GM19239 (cell line): ENCODE data around the gene ZC3H12D.
"Not testable (repeated sequence)": the region's sequence is repeated elsewhere in the genome, so short reads cannot be mapped to it uniquely, and the experiment has no call there.

ENCODE experiments used
- DNase-seq: peaks from one replicate; pipeline ENCODE4 v3.0.0; 2011; ENCODE audit warnings: low spot score; ENCODE audit not compliant: insufficient read length
- FAIRE-seq: peaks from 2 replicates; lab custom pipeline; 2011; peaks lifted over from hg19 to GRCh38; lab: Jason Lieb, UNC

ZC3H12D gene

DNA sequence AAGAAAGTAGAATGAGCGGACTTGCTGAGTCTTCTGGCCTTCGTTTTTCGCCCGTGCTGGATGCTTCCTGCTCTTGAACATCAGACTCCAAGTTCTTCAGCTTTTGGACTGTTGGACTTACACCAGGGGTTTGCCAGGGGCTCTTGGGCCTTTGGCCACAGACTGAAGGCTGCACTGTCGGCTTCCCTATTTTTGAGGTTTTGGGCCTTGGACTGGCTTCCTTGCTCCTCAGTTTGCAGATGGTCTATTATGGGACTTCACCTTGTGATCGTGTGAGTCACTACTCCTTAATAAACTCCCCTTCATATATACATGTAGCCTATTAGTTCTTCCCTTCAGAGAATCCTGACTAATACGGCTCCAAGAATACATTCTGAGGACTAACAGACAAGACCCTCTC, 22.1 kb downstream of the ZC3H12D start:
- not testable (repeated sequence) for FAIRE-seq, DNase-seq

DNA sequence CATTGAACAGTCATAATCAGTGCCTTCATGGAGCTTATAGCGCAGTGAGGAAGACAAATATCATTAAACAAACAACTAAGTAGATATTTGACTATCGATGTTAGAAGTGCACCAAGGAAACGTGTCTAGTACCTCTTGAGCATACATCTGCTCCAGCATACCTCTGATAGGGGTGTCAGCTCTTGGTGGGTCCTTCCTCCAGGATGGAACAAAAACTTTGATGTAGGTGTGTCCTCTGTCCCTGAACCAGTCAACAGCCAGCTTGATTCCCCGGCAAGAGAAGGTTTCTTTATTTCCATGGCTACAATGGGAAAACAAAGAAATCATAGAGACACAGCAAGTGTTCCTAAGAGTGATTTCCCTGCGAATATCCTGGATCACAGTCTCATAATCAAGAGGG, 23.1 kb downstream of the ZC3H12D start:
- FAIRE-seq (no peak), DNase-seq (no peak)

DNA sequence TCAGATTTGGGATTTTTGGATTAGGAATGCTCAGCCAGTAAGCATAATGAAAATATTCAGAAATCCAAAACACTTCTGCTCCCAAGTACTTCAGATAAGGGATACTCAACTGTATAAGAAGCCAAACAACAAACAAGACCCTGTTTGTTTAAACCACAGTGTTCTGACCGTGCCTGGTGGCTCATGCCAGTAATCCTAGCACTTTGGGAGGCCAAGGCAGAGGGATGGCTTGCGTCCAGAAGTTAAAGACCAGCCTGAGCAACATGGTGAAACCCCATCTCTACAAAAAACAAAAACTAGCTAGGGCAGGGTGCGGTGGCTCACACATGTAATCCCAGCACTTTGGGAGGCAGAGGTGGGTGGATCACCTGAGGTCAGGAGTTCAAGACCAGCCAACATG, 24.6 kb downstream of the ZC3H12D start:
- DNase-seq, FAIRE-seq: not testable (repeated sequence)

DNA sequence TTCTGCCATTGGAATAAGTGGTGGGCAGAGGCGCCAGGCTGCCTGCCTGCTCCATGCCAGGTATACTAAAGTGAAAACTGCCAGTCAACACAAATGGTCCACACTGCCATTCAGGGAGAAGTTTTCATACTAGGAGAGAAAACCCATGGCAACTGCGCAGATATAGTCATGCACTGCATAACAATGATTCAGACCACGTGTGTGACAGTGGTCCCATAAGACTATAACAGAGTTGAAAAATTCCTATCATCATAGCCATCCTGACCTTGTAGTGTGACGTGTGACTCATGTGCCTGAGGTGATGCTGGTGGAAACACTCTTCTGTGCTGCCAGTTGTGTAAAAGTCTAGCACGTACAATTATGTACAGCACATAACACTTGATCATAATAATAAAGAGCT, 25.1 kb downstream of the ZC3H12D start:
- no peak for DNase-seq
- FAIRE-seq = no peak

DNA sequence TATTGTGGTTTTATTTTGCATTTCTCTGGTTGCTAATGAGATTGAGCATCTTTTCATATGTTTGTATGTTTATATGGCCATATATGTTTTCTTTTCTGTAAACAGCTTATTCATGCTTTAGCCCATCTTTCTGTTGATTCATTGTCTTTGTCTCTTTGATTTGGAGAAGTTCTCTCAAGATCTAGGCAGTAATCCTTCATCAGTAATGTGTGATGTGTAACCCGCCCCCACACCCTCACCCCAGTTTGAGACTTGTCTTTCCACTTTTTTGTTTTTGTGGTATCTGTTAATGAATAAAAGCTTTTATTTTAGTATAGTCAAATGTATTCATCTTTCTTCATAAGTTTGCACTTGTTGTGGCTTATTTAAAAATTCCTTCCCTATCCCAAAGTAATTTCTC, 26.0 kb downstream of the ZC3H12D start:
- DNase-seq (no peak), FAIRE-seq (no peak)

DNA sequence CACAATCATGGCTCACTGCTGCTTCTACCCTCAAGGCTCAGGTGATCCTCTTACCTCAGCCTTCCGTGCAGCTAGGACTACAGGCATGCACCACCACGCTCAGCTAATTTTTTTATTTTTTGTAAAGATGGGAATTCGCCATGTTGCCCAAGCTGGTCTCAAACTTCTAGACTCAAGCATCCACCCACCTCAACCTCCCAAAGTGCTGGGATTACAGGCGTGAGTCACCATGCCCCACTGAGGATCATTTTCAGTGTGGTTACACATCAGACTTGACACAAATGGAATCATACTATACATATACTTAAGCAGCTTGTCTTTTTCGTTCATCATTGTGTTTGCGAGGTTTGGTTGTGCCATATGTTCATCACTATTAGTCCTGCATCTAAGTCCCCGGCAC, 26.6 kb downstream of the ZC3H12D start:
- no peak for DNase-seq
- no peak for FAIRE-seq

DNA sequence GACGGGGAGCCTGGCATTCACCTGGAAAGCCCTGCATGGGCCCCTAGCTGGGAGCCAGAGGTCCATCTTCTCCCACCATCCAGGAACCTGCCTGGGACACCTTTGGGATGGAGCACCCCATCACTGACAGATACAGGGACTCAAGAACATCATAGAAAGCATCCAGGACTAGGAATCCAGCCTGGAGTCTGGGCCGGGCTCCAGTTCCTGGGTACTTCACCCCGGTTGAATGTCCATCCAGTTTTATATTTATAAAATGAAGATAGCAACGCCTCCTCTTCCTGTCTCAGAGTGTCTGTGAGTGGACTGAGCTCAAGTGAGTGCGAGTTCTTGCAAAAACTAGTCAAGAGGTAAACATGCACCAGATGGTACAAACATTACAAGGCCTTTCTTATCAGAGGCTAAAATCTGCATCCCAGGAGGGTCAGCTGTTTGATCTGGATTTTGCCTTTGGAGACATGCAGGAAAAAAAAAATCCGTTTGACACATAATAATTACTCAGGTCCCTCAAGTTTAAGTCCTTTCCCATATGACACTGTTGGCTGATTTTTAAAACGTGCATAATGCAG, 27.4 kb downstream of the ZC3H12D start:
- DNase-seq (no peak), FAIRE-seq (no peak)

DNA sequence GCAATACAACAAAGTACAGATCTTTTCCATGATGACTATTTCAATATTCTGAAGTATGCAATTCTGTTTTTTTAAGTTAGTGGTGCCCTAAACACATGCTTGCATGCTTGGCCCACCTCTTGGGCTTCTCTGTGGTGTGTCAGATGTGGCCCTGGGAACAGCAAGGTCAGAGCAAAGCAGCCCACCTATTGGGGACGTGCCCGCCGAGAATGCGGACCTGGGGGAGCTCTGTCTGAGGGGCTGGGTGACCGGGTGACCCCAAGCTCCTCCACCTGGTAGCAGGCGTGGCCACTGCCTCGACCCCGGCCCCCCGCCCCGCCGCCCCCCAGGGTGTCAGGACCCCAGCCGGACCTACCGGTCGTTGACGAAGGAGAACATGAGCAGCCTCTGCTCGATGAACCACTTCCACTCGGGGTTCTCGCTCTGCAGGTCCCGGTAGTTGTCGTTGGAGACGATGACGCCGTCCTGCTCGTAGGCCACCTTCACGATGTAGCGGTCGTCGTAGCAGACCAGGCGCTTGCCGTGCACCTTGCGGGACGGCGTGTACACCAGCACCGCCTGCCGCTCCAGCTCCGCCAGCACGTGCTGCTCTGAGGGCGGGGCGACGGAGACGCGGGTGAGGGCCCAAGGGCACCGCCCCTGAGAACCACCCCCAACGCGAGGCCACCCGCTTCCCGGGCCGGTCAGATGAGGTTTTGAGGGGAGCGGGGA, 28.3 kb downstream of the ZC3H12D start:
- FAIRE-seq (no peak), DNase-seq (no peak)

DNA sequence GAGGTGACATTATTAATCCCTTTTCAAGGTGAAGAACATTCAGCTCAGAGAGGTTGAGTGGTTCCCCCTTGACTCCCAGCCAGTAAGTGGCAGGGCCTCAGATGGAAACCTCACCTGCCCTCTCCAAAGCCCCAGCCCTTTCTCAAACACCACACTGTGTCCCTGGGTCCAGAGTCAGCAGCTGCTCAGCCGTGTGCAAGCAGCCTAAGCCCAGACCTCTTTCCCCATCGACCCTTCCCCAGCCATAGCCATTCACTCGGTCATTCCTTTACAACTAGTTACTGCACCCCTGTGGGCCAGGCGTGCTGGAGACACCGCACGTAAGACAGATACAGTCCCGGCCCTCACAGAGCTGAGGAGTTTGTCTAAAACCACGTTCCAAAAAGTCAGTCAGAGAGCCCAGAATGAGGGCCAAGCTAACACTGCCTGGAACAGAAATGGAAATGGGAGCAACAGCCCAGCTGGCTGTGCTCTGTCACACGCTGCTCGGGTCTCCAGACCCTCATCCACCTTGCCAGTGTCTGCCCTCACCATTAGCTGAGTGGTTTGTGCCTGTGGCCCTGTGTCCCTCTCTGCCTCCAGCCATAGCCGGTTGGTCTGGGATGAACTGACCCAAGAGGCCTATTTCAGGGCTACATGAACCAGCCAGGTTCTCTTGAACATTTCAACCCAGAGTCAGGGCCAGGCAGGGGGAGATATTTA, 29.6 kb downstream of the ZC3H12D start:
- DNase-seq = no peak
- no peak for FAIRE-seq

DNA sequence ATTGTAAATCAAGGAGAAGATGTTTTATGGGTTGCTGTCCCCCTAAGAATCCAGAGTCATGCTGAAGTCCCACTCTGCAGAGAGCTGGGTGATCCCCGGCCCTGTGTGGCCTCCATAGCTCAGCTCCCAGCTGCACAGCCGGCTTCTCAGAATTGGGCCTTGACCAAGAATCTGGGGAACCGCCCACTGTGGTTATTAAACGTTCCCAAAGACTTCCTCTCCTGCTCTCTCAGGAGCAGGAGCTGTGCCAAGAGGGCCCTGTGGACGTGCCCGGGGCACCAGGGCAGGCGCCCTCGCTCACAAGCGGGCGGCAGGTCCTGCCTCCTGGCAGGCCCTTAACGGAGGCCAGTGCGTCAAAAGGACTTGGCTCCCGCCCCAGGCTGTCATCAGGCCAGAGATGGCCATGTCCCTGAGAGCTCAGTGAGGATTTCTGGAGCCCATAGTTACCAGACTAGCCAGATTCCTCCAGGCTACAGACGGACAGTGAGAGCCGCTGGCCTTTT, 30.4 kb downstream of the ZC3H12D start:
- FAIRE-seq (no peak), DNase-seq (no peak)

DNA sequence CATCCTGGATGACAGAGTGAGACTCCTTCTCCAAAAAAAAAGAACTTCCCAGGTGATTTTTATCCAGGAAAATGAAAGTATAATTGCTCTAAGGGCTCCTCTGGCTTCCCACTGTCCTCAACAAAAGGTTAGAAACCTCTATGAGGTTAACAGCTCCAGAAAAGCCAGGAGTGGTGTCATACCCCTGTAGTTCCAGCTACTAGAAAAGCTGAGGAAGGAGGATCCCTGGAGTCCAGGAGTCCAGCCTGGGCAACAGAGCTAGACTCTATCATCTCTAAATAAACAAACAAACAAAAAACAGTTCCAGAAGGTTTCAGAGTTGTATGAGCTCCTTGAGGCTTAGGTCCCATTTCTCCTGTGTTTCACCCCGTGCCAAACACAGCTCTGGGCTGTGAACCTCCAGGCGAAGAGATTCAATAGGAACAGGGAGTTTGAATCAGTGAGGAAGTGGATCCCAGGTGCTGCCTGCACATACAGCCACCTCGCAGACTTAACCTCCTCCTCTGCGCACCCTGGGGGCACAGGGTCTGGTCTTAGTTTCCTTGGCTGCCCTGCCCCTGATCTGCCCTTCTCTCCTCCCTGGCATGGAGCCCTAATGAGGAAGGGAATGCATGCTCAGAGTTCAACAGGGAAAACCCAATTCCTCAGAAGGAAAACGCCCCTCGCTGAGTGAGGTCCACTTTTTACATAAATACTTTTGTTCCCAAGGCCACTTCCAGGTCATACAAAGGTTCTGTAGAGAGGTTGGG, 31.0 kb downstream of the ZC3H12D start:
- DNase-seq (no peak), FAIRE-seq (no peak)

DNA sequence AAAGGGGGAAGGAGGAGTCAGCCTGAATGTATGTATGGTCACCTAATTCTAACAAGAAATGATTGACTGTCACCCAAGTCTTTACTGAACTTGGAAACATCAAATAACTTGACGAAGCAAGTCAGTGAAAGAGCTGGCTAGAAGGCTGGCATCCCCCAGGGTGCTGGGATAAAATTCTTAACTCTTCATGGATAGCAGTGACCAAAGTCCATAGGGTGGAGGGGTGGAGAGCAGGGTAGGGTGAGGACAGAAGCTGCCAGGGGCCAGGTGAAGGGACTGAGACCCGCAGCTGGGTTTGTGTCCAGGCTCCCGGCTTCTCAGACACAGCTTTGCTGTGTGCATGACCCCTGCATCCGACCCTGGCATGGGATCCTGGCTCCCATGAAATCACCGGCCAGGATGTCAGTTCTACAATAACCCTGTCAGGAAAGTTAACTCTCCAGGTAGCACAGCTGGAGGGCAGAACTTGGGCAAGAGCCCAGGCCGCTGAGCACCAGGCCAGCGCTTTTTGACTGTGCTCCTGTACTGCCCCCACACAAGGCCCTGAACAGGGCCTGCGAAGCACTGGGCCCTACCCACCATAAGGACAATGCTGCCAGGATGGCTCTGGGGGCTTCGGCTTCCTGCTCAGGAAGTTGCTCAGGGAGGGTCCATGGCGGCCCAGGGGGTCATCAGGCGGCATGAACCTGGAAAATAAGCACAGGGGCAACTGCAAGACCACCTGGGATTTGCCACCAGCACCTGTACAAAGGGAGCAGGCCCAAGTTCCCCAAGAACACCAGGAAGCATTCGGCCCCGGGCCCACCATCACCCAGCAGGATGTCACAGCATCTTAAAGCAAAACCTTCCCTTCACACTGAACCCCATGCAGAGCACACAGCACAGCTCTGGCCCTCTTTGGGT, 32.5 kb downstream of the ZC3H12D start:
- no peak for DNase-seq
- FAIRE-seq = no peak

DNA sequence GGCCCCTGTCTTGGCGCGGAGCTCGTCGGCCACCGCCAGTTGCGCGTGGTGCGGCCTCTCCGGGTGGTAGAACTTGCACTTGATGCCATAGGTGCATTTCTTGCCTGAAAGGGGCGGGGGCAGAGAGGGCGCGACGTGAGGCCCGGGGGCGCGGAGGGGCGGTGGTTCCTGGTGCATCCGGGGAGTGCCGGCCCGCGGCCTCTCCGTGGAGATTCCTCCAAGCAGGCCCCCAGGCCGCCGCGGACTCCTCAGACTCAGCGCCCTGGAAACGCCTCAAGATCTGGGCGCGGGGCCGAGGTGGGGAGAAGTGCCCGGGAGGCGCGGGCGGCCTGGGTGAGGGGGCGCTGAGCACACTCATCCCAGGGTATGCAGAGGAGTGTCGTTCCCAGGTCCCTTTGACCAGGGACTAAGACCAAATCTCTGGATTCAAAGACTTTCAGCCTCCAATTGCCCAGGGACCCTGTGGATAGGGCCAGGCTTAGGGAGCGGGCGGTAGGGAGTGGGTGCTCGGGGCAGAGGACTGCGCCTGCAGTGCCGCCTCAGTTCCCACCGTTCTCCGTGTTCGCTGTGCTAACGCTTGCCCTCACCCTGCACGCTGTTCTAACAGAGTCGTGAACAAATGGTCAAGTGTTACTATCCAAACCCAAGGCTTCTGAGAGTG, 33.3 kb downstream of the ZC3H12D start:
- no peak for FAIRE-seq

DNA sequence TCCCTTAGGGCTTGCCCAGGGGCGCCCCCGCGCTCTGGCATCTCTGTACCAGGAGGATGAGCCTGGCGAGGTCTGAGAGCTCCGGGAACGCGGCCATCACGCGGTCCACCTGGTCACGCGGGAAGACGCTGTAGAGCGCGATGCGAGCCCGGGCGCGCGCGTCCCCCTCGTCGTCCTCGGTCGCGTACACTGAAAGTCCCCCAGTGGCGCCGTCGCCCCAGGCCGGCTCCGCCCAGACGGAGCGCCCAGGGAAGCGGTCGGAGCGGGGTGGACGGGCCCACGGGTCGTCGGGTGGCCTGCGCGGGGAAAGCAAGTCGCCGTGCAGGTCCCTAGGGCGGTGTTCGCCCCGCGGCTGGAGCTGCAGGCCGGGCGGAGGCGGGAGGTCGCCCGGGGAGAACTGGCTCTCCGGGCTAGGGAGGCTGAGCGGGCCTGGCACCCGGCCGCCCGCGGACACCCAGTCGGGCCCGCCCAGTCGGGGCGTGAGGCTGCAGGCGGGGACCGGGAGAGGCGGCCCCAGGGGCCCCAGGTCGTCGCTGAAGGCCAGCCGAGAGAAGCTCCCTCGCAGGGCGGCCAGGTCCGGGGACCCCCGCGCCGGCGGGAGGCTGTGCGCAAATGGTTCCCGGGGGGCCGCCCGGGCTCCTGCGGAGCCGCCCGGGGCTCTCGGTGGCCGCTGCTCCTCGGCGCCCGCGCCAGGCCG, 34.0 kb downstream of the ZC3H12D start:
- FAIRE-seq = no peak
- DNase-seq = no peak

More for the DNA sequence above, 33.3 kb downstream of the ZC3H12D start:
- DNase-seq = no peak

DNA sequence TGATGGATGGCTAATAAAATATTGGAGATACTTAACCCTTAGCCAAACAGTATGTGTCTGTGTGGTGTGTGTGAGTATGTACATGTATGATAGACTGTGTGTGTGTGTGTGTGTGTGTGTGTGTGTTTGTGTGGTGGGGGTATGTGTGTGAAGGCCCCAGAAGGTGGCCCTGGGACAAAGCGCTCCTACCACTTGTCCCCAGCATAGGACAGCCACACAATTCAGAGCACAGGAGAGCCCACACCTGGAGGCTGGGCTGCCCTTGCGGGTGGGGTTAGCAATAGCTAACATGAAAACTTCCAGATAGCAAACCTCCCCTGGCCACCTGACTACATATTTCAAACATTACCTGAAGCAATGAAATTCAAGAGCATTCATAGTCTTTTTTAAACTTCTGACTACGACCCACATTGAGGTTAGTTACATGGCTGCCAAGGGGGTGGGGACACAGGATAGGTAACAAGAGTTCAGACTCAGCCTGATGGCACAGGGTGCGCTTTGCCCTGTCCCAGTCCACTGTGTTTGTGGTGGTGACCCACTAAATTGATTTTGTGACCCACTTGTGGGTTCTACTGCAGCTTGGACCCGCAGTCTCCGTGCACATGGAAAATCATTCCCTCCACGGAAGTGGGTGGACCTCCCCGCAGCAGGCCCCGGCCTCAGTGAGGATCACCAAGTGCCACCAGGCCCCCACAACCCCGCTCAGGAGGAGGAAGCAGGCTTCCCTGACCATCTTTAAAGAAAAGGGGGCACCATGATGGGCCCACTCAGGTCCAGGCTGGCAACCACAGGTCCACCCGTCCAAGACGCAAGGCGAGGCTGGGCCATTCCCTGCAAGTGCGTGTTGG, 34.8 kb downstream of the ZC3H12D start:
- FAIRE-seq (no peak), DNase-seq (no peak)

DNA sequence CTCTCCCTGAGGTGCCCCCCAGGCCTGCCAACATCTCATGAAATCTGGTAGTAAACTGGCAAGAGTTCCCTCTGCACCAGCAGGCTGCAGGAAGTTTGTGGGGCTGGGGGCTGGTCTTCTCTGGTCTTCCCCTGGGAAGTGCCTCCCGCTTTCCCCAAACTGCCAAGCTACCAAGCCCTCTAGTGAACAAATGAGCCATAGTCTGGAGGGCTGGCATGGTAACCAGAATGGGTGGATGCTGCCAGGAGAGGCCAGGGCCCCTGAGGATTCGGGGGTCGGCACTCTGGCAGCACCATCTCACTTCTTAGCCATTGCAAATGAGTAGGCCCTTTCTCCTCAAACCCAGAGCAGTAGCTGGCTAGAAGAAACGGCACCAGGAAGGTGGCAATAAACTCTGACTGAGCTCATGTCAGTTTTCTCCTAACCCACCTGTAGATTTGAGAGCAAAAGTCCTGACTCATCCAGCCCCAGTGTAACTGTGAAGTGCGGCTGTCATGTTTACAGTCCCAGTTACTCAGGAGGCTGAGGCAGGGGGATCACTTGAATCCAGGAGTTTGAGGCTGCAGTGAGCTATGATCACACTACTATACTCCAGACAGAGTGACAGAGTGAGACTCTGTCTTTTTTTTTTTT, 35.9 kb downstream of the ZC3H12D start:
- FAIRE-seq = no peak

DNA sequence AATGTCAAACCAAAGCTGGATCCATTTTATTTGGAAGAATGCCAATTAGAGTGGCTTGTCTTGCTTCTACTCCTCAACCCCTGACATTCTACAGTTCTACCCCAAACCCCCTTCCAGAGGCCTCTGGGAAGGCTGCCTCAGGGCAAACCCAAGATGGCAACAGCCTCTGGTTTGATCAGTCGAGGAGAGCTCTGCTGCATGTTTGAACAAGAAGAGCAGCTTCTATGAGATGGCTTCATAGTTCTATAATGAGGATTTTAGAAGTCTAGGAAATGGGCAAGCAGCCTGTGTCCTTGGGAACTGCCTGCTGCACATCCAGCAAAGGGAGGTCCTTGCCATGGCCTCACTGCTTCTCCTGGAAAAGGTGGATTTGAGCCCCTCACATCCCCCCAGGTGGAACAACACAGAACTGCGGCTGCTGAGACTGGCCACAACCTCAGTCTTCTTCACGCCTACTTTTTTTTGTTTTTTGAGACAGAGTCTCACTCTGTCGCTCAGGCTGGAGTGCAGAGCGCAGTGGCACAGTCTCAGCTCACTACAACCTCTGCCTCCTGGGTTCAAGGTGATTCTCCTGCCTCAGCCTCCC, 37.9 kb downstream of the ZC3H12D start:
- no peak for FAIRE-seq

More for the DNA sequence above, 35.9 kb downstream of the ZC3H12D start:
- no peak for DNase-seq

More for the DNA sequence above, 37.9 kb downstream of the ZC3H12D start:
- no peak for DNase-seq
